NCI-H1436 (cell line): Measurements from ENCODE around the gene TSPAN3.

ENCODE experiments used
- DNase-seq: peaks from one replicate; lab custom pipeline; 2025; lab: John Stamatoyannopoulos, UW

TSPAN3 gene

GRCh38 chr15:77053709-77054108 is 17.2 kb downstream of the TSPAN3 start:
- DNase-seq = no peak

GRCh38 chr15:77052556-77052955 is 18.4 kb downstream of the TSPAN3 start:
- DNase-seq = no peak

GRCh38 chr15:77048135-77048876 is 22.6 kb downstream of the TSPAN3 start:
- no peak for DNase-seq

GRCh38 chr15:77046704-77047412 is 24.1 kb downstream of the TSPAN3 start:
- no peak for DNase-seq

GRCh38 chr15:77045985-77046384 is 24.9 kb downstream of the TSPAN3 start:
- DNase-seq = no peak

- no peak for DNase-seq
Measured at GRCh38 chr15:77044228-77045042, 26.5 kb downstream of the TSPAN3 start.

- no peak for DNase-seq
Measured at GRCh38 chr15:77042955-77043920, 27.7 kb downstream of the TSPAN3 start.

- DNase-seq = no peak
Measured at GRCh38 chr15:77042245-77042919, 28.5 kb downstream of the TSPAN3 start.

GRCh38 chr15:77040673-77041072 is 30.2 kb downstream of the TSPAN3 start:
- DNase-seq = no peak

GRCh38 chr15:77039848-77040247 is 31.1 kb downstream of the TSPAN3 start:
- no peak for DNase-seq

GRCh38 chr15:77039217-77039533 is 31.7 kb downstream of the TSPAN3 start:
- DNase-seq = no peak

GRCh38 chr15:77038312-77039216 is 32.3 kb downstream of the TSPAN3 start:
- DNase-seq = no peak

GRCh38 chr15:77037388-77038209 is 33.3 kb downstream of the TSPAN3 start:
- no peak for DNase-seq

GRCh38 chr15:77036537-77037387 is 34.1 kb downstream of the TSPAN3 start:
- no peak for DNase-seq

GRCh38 chr15:77035999-77036471 is 34.9 kb downstream of the TSPAN3 start:
- no peak for DNase-seq

GRCh38 chr15:77035584-77035983 is 35.3 kb downstream of the TSPAN3 start:
- DNase-seq = no peak

GRCh38 chr15:77034695-77035489 is 36.0 kb downstream of the TSPAN3 start:
- no peak for DNase-seq
